Left cardiac atrium (tissue), 4 donors: Measurements from ENCODE around the gene SGMS1. TPM values are rescaled to one million over a fixed set of nuclear protein-coding genes. Genes with fewer than 3 reads are reported as not detected.

ENCODE experiments used
- ATAC-seq, 2 donors: fragments of 200-7000 bp; cut with Tn5 transposase; one replicate each; pipeline ENCODE4 v1.9.1; 2020; ENCODE audit warnings: mild to moderate bottlenecking in 2 of 2, moderate library complexity in 2 of 2
- DNase-seq: peaks from one replicate; pipeline ENCODE4 v3.0.0-alpha.2; 2020
- intact Hi-C, 2 donors: fragments of 100-400 bp; cut with DNase I; formaldehyde crosslinking; loops; one replicate each; pipeline versions ENCODE4 v1.14.1 to v1.15.1; 2022 to 2023
- total RNA-seq, 2 donors: library from RNA; stranded (reverse); fragmentation: NEBNext Ultra II Directional; extraction: Animal tissue kit (Norgen Biotek cat#: 25700); gene quantifications; one replicate each; pipeline ENCODE4 v1.2.1, GENCODE V29; 2021
- donor health status: DM: no; HTN: yes; CAD: no.
- donor health status: DM: no; HTN: yes; CAD: no; lungs with severe emphysema.
- donor health status: DM: yes; HTN: yes; CAD: no.
- donor health status: Dilated cardiomyopathy.

Gene SGMS1
- total RNA-seq, 2 donors from 2014 or later: 22.4 to 24.4 TPM

GRCh38 chr10:50325449-50326171 lies 298.1 kb downstream of the SGMS1 start:
- intact Hi-C loops: loop anchor here in 1 of 2 donors (10.0 kb wide), 1 partner anchor 49 kb away; no protein-coding TSS in a partner anchor
- peak; percentile 85 to 94 for ATAC-seq
- peak; percentile 75 for DNase-seq

GRCh38 chr10:50324680-50325393 lies 298.9 kb downstream of the SGMS1 start:
- no peak for DNase-seq
- ATAC-seq: no peak
- intact Hi-C loops: loop anchor here in 1 of 2 donors (10.0 kb wide), 1 partner anchor 50 kb away; no protein-coding TSS in a partner anchor

- ATAC-seq (no peak), DNase-seq (no peak)
- intact Hi-C loops: loop anchor here in 1 of 2 donors (10.0 kb wide), 1 partner anchor 51 kb away; no protein-coding TSS in a partner anchor
These were observed 299.7 kb downstream of the SGMS1 start for GRCh38 chr10:50324046-50324445.

GRCh38 chr10:50322077-50322476 lies 301.7 kb downstream of the SGMS1 start:
- ATAC-seq: no peak
- no peak for DNase-seq
- intact Hi-C loops: loop anchor here in 1 of 2 donors (10.0 kb wide), 1 partner anchor 53 kb away; no protein-coding TSS in a partner anchor

GRCh38 chr10:50318129-50318528 lies 305.6 kb downstream of the SGMS1 start:
- ATAC-seq: no peak
- no peak for DNase-seq
- intact Hi-C loops: loop anchor here in 1 of 2 donors (10.0 kb wide), 1 partner anchor 97 kb away; no protein-coding TSS in a partner anchor

- DNase-seq: no peak
- peak in 1 of 2 donors; percentile 50 for ATAC-seq
- intact Hi-C loops: loop anchor here in 1 of 2 donors (10.0 kb wide), 1 partner anchor 98 kb away; no protein-coding TSS in a partner anchor
These were observed 306.8 kb downstream of the SGMS1 start for GRCh38 chr10:50316695-50317648.

- intact Hi-C loops: loop anchor here in 1 of 2 donors (10.0 kb wide), 1 partner anchor 99 kb away; no protein-coding TSS in a partner anchor
- DNase-seq: no peak
- peak in 1 of 2 donors; percentile 44 for ATAC-seq
These were observed 307.6 kb downstream of the SGMS1 start for GRCh38 chr10:50316174-50316573.

- intact Hi-C loops: loop anchor here in 1 of 2 donors (10.0 kb wide), 1 partner anchor 99 kb away; no protein-coding TSS in a partner anchor
- ATAC-seq (peak in 1 of 2 donors; percentile 51), DNase-seq (no peak)
These were observed 308.3 kb downstream of the SGMS1 start for GRCh38 chr10:50315424-50315823.

GRCh38 chr10:50314169-50315071 lies 309.3 kb downstream of the SGMS1 start:
- ATAC-seq: no peak
- intact Hi-C loops: loop anchor here in 1 of 2 donors (10.0 kb wide), 1 partner anchor 100 kb away; no protein-coding TSS in a partner anchor

GRCh38 chr10:50312464-50313437 lies 311.0 kb downstream of the SGMS1 start:
- DNase-seq: no peak
- no peak for ATAC-seq
- intact Hi-C loops: loop anchor here in 1 of 2 donors (10.0 kb wide), 1 partner anchor 102 kb away; no protein-coding TSS in a partner anchor

More at GRCh38 chr10:50314169-50315071, 309.3 kb downstream of the SGMS1 start:
- DNase-seq: no peak

- intact Hi-C loops: loop anchor here in 1 of 2 donors (10.0 kb wide), 1 partner anchor 104 kb away; no protein-coding TSS in a partner anchor
- DNase-seq (no peak), ATAC-seq (no peak)
These were observed 313.1 kb downstream of the SGMS1 start for GRCh38 chr10:50310560-50311174.

- ATAC-seq (no peak), DNase-seq (no peak)
- intact Hi-C loops: no loop called here
These were observed 314.4 kb downstream of the SGMS1 start for GRCh38 chr10:50309342-50309741.

GRCh38 chr10:50304660-50305059 lies 319.1 kb downstream of the SGMS1 start:
- no peak for DNase-seq
- ATAC-seq: no peak
- intact Hi-C loops: no loop called here

- DNase-seq (no peak), ATAC-seq (no peak)
- intact Hi-C loops: no loop called here
These were observed 323.6 kb downstream of the SGMS1 start for GRCh38 chr10:50299948-50300669.

GRCh38 chr10:50295367-50295766 lies 328.4 kb downstream of the SGMS1 start:
- ATAC-seq: no peak
- intact Hi-C loops: no loop called here
- no peak for DNase-seq
